Endothelial cell (in vitro differentiated cells): ENCODE data around the gene VPS41. TPM values are rescaled to one million over a fixed set of nuclear protein-coding genes. Genes with fewer than 3 reads are reported as not detected.

Experiments
- DNase-seq: peaks from one replicate; pipeline ENCODE4 v3.0.0; 2021; ENCODE audit warnings: low spot score
- H3K27ac Mint-ChIP-seq: one replicate; pipeline ENCODE4 v1.8.0; 2021; ENCODE audit warnings: mixed read lengths, inconsistent platforms; ENCODE audit not compliant: unreplicated experiment
- H3K27me3 Mint-ChIP-seq: one replicate; pipeline ENCODE4 v1.8.0; 2021; ENCODE audit warnings: mild to moderate bottlenecking, moderate library complexity, mixed read lengths, inconsistent platforms; ENCODE audit not compliant: unreplicated experiment
- H3K36me3 Mint-ChIP-seq: one replicate; pipeline ENCODE4 v1.8.0; 2021; ENCODE audit warnings: mild to moderate bottlenecking, low read depth, mixed read lengths, inconsistent platforms; ENCODE audit not compliant: unreplicated experiment
- H3K4me1 Mint-ChIP-seq: one replicate; pipeline ENCODE4 v1.8.0; 2021; ENCODE audit warnings: mild to moderate bottlenecking, mixed read lengths, inconsistent platforms; ENCODE audit not compliant: unreplicated experiment
- H3K4me3 Mint-ChIP-seq: one replicate; pipeline ENCODE4 v1.8.0; 2021; ENCODE audit warnings: mild to moderate bottlenecking, mixed read lengths, inconsistent platforms; ENCODE audit not compliant: unreplicated experiment
- H3K9me3 Mint-ChIP-seq: one replicate; pipeline ENCODE4 v1.8.0; 2021; ENCODE audit warnings: mixed read lengths, inconsistent platforms; ENCODE audit not compliant: unreplicated experiment
- CTCF ChIP-seq: fragments of 200-600 bp; sonication (generic); IDR thresholded peaks from one replicate; pipeline ENCODE4 v1.5.0; 2021; ENCODE audit warnings: antibody characterized with exemption; ENCODE audit not compliant: unreplicated experiment
- total RNA-seq: library from RNA; stranded (reverse); fragmentation: NEBNext Ultra II Directional; extraction: Animal tissue kit (Norgen Biotek cat#: 25700); gene quantifications from one replicate; pipeline ENCODE4 v1.2.1, GENCODE V29; 2021; ENCODE audit not compliant: unreplicated experiment

Gene VPS41
- total RNA-seq, 1 donor from 2014 or later: 104 TPM

- no peak for DNase-seq
- Mint-ChIP-seq H3K4me1 (no peaks in the 10 kb centered on the region), H3K36me3 (no peaks in the 10 kb centered on the region), H3K9me3 (no peaks in the 10 kb centered on the region), H3K4me3 (no peak overlapping the region), H3K27ac (no peak overlapping the region), H3K27me3 (peaks cover 1% of the 10 kb centered on the region)
- TF ChIP-seq CTCF: no peak
These were observed 102.1 kb downstream of the VPS41 start for GRCh38 chr7:38806912-38807311.

GRCh38 chr7:38801786-38802185 is 107.2 kb downstream of the VPS41 start:
- Mint-ChIP-seq H3K27ac (no peak overlapping the region), H3K4me3 (no peak overlapping the region), H3K36me3 (no peaks in the 10 kb centered on the region), H3K9me3 (no peaks in the 10 kb centered on the region), H3K27me3 (no peaks in the 10 kb centered on the region), H3K4me1 (peaks cover 2% of the 10 kb centered on the region)
- no peak for DNase-seq
- no peak for TF ChIP-seq CTCF

- no peak for DNase-seq
- no peak overlapping the region for H3K27ac Mint-ChIP-seq
- peaks cover 2% of the 10 kb centered on the region for H3K4me1 Mint-ChIP-seq
- TF ChIP-seq CTCF: no peak
- no peak overlapping the region for H3K4me3 Mint-ChIP-seq
- H3K9me3 Mint-ChIP-seq: no peaks in the 10 kb centered on the region
- no peaks in the 10 kb centered on the region for H3K27me3 Mint-ChIP-seq
- no peaks in the 10 kb centered on the region for H3K36me3 Mint-ChIP-seq
These were observed 110.3 kb downstream of the VPS41 start for GRCh38 chr7:38798552-38799267.

- peak; percentile 89 for TF ChIP-seq CTCF
- H3K4me1 Mint-ChIP-seq: peaks cover 2% of the 10 kb centered on the region
- H3K4me3 Mint-ChIP-seq: no peak overlapping the region
- H3K36me3 Mint-ChIP-seq: no peaks in the 10 kb centered on the region
- DNase-seq: peak; percentile 62
- no peaks in the 10 kb centered on the region for H3K27me3 Mint-ChIP-seq
- no peak overlapping the region for H3K27ac Mint-ChIP-seq
- no peaks in the 10 kb centered on the region for H3K9me3 Mint-ChIP-seq
These were observed 112.1 kb downstream of the VPS41 start for GRCh38 chr7:38796626-38797501.

GRCh38 chr7:38795593-38795992 is 113.4 kb downstream of the VPS41 start:
- H3K27me3 Mint-ChIP-seq: no peaks in the 10 kb centered on the region
- H3K27ac Mint-ChIP-seq: no peak overlapping the region
- peaks cover 5% of the 10 kb centered on the region for H3K36me3 Mint-ChIP-seq
- DNase-seq: no peak
- peaks cover 2% of the 10 kb centered on the region for H3K4me1 Mint-ChIP-seq
- TF ChIP-seq CTCF: no peak
- no peaks in the 10 kb centered on the region for H3K9me3 Mint-ChIP-seq
- no peak overlapping the region for H3K4me3 Mint-ChIP-seq
